Fibroblast of lung (primary cell): ENCODE measurements around the gene CCN5. TPM values are rescaled to one million over a fixed set of nuclear protein-coding genes. Genes with fewer than 3 reads are reported as not detected.

ENCODE experiments used
- DNase-seq, 2 donors: peaks; one replicate each; pipeline versions ENCODE4 v3.0.0 to v3.0.0-alpha.2; 2010; ENCODE audit warnings: low read depth in 2 of 2
- H2AFZ ChIP-seq: 2 replicates; pipeline ENCODE4 v1.5.1; 2012; ENCODE audit warnings: low read length, control low read depth, inconsistent platforms
- H3K27ac ChIP-seq: 2 replicates; pipeline ENCODE4 v1.5.1; 2011; ENCODE audit warnings: low read length, control low read depth; ENCODE audit not compliant: insufficient read depth
- H3K27me3 ChIP-seq: 2 replicates; pipeline ENCODE4 v1.5.1; 2011; ENCODE audit warnings: mild to moderate bottlenecking, low read length; ENCODE audit not compliant: control insufficient read depth, insufficient read depth
- H3K36me3 ChIP-seq: 2 replicates; pipeline ENCODE4 v1.5.1; 2011; ENCODE audit warnings: low read length; ENCODE audit not compliant: control insufficient read depth, insufficient read depth
- H3K4me1 ChIP-seq: 2 replicates; pipeline ENCODE4 v1.5.1; 2011; ENCODE audit warnings: low read length; ENCODE audit not compliant: control insufficient read depth, insufficient read depth; ENCODE audit errors: extremely low read depth
- H3K4me2 ChIP-seq: 2 replicates; pipeline ENCODE4 v1.5.1; 2011; ENCODE audit warnings: low read length, control low read depth; ENCODE audit not compliant: insufficient read depth; ENCODE audit errors: extremely low read depth
- H3K4me3 ChIP-seq, 4 experiments: fragments of 200-600 bp in 1 of 4; sonication (generic) in 1 of 4; replicated peaks in 1 of 4; 2 replicates each; pipeline ENCODE4 v1.5.1; 2011 to 2016; ENCODE audit warnings: low read length in 4 of 4, low read depth in 3 of 4, mild to moderate bottlenecking in 3 of 4, control low read depth in 2 of 4, inconsistent platforms in 1 of 4, mixed read lengths in 1 of 4; ENCODE audit not compliant: insufficient read depth in 1 of 4; ENCODE audit errors: control extremely low read depth in 1 of 4
- H3K79me2 ChIP-seq: 2 replicates; pipeline ENCODE4 v1.5.1; 2012; ENCODE audit warnings: mild to moderate bottlenecking, low read length, inconsistent platforms; ENCODE audit not compliant: control insufficient read depth, insufficient read depth
- H3K9ac ChIP-seq: 2 replicates; pipeline ENCODE4 v1.5.1; 2011; ENCODE audit warnings: mild to moderate bottlenecking, low read length, control low read depth; ENCODE audit not compliant: insufficient read depth
- H3K9me3 ChIP-seq: 2 replicates; pipeline ENCODE4 v1.5.1; 2012; ENCODE audit warnings: low read depth, low read length; ENCODE audit not compliant: control insufficient read depth, insufficient read depth
- H4K20me1 ChIP-seq: 2 replicates; pipeline ENCODE4 v1.5.1; 2011; ENCODE audit warnings: low read length; ENCODE audit not compliant: control insufficient read depth, insufficient read depth; ENCODE audit errors: extremely low read depth
- EZH2 ChIP-seq: IDR thresholded peaks from 2 replicates; pipeline ENCODE4 v1.5.1; 2012; ENCODE audit warnings: low read length, control low read depth, mild to moderate bottlenecking; ENCODE audit errors: missing control alignments
- polyA plus RNA-seq, 2 donors: library from polyadenylated mRNA; depleted of rRNA in 1 of 2; stranded (reverse) in 1 of 2; unstranded in 1 of 2; fragments of >200 nt; gene quantifications; 2 replicates each; pipeline ENCODE4 v1.2.1, GENCODE V29; 2011 to 2012; ENCODE audit warnings: missing spikeins in 1 of 2
- total RNA-seq: library from RNA; depleted of rRNA; stranded (reverse); fragments of >200 nt; gene quantifications from 2 replicates; pipeline ENCODE4 v1.2.1, GENCODE V29; 2014
- TF ChIP-seq, protein P1 (sequence below), 2 donors: IDR thresholded peaks in 1 of 2; conservative IDR thresholded peaks in 1 of 2; 1 replicate in 1 of 2; 2 replicates in 1 of 2; pipeline ENCODE4 v1.5.1; 2011 to 2012; ENCODE audit warnings: low read length in 2 of 2, control low read depth in 1 of 2, inconsistent platforms in 1 of 2, low read depth in 1 of 2, mild to moderate bottlenecking in 1 of 2

CCN5 gene
- total and polyA plus RNA-seq, 2 donors (not counting 1 experiment from before 2014, with no cell fraction given): 31.4 to 122 TPM

GRCh38 chr20:44707018-44707579 lies 8.1 kb upstream of the CCN5 start:
- Histone ChIP-seq H3K36me3 (no peaks in the 10 kb centered on the region), H3K27ac (no peak overlapping the region), H3K9me3 (no peaks in the 10 kb centered on the region), H3K4me3 (no peak overlapping the region), H3K27me3 (peaks cover 2% of the 10 kb centered on the region), H3K4me1 (peaks cover 29% of the 10 kb centered on the region), H4K20me1 (no peaks in the 10 kb centered on the region), H2AFZ (no peak overlapping the region), H3K79me2 (no peaks in the 10 kb centered on the region), H3K4me2 (no peak overlapping the region), H3K9ac (no peak overlapping the region)
- no peak for DNase-seq
- TF ChIP-seq, protein P1, sequence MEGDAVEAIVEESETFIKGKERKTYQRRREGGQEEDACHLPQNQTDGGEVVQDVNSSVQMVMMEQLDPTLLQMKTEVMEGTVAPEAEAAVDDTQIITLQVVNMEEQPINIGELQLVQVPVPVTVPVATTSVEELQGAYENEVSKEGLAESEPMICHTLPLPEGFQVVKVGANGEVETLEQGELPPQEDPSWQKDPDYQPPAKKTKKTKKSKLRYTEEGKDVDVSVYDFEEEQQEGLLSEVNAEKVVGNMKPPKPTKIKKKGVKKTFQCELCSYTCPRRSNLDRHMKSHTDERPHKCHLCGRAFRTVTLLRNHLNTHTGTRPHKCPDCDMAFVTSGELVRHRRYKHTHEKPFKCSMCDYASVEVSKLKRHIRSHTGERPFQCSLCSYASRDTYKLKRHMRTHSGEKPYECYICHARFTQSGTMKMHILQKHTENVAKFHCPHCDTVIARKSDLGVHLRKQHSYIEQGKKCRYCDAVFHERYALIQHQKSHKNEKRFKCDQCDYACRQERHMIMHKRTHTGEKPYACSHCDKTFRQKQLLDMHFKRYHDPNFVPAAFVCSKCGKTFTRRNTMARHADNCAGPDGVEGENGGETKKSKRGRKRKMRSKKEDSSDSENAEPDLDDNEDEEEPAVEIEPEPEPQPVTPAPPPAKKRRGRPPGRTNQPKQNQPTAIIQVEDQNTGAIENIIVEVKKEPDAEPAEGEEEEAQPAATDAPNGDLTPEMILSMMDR (conservative IDR thresholded peaks at IDR 0.05 in 1 of 2, IDR thresholded peaks at IDR 0.05 in 1 of 2; ENCODE audit: low read depth in 1 of 2, low read length in 2 of 2): no peak

GRCh38 chr20:44709380-44709779 lies 5.8 kb upstream of the CCN5 start:
- no peak overlapping the region for H3K9ac ChIP-seq
- H3K27ac ChIP-seq: no peak overlapping the region
- H2AFZ ChIP-seq: no peak overlapping the region
- TF ChIP-seq, protein P1 (conservative IDR thresholded peaks at IDR 0.05 in 1 of 2, IDR thresholded peaks at IDR 0.05 in 1 of 2; ENCODE audit: low read depth in 1 of 2, low read length in 2 of 2): no peak
- TF ChIP-seq EZH2: no peak
- no peak overlapping the region for H3K4me3 ChIP-seq
- no peaks in the 10 kb centered on the region for H4K20me1 ChIP-seq
- H3K4me2 ChIP-seq: no peak overlapping the region
- peaks cover 14% of the 10 kb centered on the region for H3K4me1 ChIP-seq
- H3K79me2 ChIP-seq: no peaks in the 10 kb centered on the region
- no peaks in the 10 kb centered on the region for H3K36me3 ChIP-seq
- no peak for DNase-seq
- peaks cover 5% of the 10 kb centered on the region for H3K27me3 ChIP-seq
- H3K9me3 ChIP-seq: no peaks in the 10 kb centered on the region

DNA sequence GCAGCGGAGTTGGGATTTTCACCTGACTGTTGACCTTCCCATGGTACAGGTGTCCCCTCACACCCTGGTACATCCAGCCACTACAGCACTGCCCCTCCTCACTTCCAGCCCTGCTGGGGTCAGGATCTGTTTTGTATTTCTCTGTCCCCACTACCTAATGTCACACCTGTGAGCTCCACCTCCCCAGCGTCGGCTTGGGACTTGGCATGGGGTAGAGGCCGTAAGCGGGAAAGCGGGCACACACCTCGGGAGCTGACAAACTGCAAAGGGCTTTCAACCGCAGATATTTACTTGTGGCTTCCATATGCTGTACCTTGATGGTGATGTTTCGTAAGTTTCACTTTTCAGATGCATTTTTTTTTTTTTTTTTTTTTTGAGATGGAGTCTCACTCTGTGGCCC lies 5.4 kb upstream of the CCN5 start:
- Histone ChIP-seq H4K20me1 (no peaks in the 10 kb centered on the region), H3K4me3 (no peak overlapping the region), H3K9me3 (no peaks in the 10 kb centered on the region), H3K27me3 (peaks cover 5% of the 10 kb centered on the region), H3K79me2 (no peaks in the 10 kb centered on the region), H3K4me2 (no peak overlapping the region), H3K27ac (no peak overlapping the region), H2AFZ (no peak overlapping the region), H3K4me1 (peaks cover 13% of the 10 kb centered on the region), H3K36me3 (no peaks in the 10 kb centered on the region), H3K9ac (no peak overlapping the region)
- DNase-seq: no peak
- TF ChIP-seq, protein P1 (conservative IDR thresholded peaks at IDR 0.05 in 1 of 2, IDR thresholded peaks at IDR 0.05 in 1 of 2; ENCODE audit: low read depth in 1 of 2, low read length in 2 of 2): no peak
- TF ChIP-seq EZH2: no peak
